B cell (primary cell): ENCODE measurements around the gene GALNT18. TPM values are rescaled to one million over a fixed set of nuclear protein-coding genes. Genes with fewer than 3 reads are reported as not detected.

ENCODE experiments used
- ATAC-seq: fragments of 200-7000 bp; cut with Tn5 transposase; one replicate; pipeline ENCODE4 v1.10.0; 2021; ENCODE audit warnings: low read depth, mild to moderate bottlenecking, moderate number of reproducible peaks, moderate library complexity
- CTCF ChIA-PET: fragments of 350-600 bp; sonication (Branson Sonifier 250); formaldehyde crosslinking; loops from one replicate; lab custom pipeline; 2021; ENCODE audit warnings: antibody characterized with exemption, inconsistent platforms; lab: Charles Lee
- POLR2A ChIA-PET: fragments of 350-600 bp; sonication (Branson Sonifier 250); formaldehyde crosslinking; loops from one replicate; lab custom pipeline; 2021; ENCODE audit warnings: antibody characterized with exemption; lab: Charles Lee
- DNase-seq: peaks from one replicate; pipeline ENCODE4 v3.0.0; 2013
- H2AFZ ChIP-seq: 2 replicates; pipeline ENCODE4 v1.6.1; 2012; ENCODE audit warnings: mild to moderate bottlenecking, low read depth, low read length; ENCODE audit not compliant: insufficient read depth, poor library complexity, severe bottlenecking
- H3K27ac ChIP-seq, 2 donors: 1 replicate in 1 of 2; 2 replicates in 1 of 2; pipeline ENCODE4 v1.5.1; 2012 to 2013; ENCODE audit warnings: low read length in 2 of 2, mild to moderate bottlenecking in 2 of 2, moderate library complexity in 1 of 2
- H3K27me3 ChIP-seq, 4 experiments: fragments of 200-600 bp in 1 of 4; sonication (generic) in 1 of 4; replicated peaks in 1 of 4; 1 replicate in 2 of 4; 2 replicates in 2 of 4; pipeline versions ENCODE4 v1.6.1 to v1.7.0; 2013 to 2016; ENCODE audit warnings: low read length in 3 of 4, mild to moderate bottlenecking in 2 of 4, mixed read lengths in 1 of 4, moderate library complexity in 1 of 4; ENCODE audit not compliant: insufficient read depth in 4 of 4, control insufficient read depth in 3 of 4; ENCODE audit errors: control extremely low read depth in 1 of 4
- H3K36me3 ChIP-seq, 2 experiments: replicated peaks in 1 of 2; 1 replicate in 1 of 2; 2 replicates in 1 of 2; pipeline versions ENCODE4 v1.6.1 to v1.7.1; 2013; ENCODE audit warnings: low read length in 1 of 2; ENCODE audit not compliant: insufficient read depth in 2 of 2, control insufficient read depth in 1 of 2; ENCODE audit errors: control extremely low read depth in 1 of 2, extremely low read depth in 1 of 2
- H3K4me1 ChIP-seq, 2 donors: fragments of 200-600 bp in 1 of 2; sonication (generic) in 1 of 2; 1 replicate in 1 of 2; 2 replicates in 1 of 2; pipeline versions ENCODE4 v1.5.1 to v1.6.1; 2013 to 2017; ENCODE audit warnings: low read length in 2 of 2; ENCODE audit not compliant: control insufficient read depth in 2 of 2, insufficient read depth in 2 of 2
- H3K4me2 ChIP-seq: replicated peaks from 2 replicates; pipeline ENCODE3; 2012; ENCODE audit warnings: mild to moderate bottlenecking, low read depth, low read length; ENCODE audit not compliant: poor library complexity, severe bottlenecking
- H3K4me3 ChIP-seq, 5 experiments: fragments of 200-600 bp in 1 of 5; sonication (generic) in 1 of 5; 1 replicate in 3 of 5; 2 replicates in 2 of 5; pipeline versions ENCODE4 v1.5.1 to v1.7.0; 2011 to 2016; ENCODE audit warnings: low read length in 4 of 5, mild to moderate bottlenecking in 4 of 5, low read depth in 2 of 5, control low read depth in 1 of 5, moderate library complexity in 1 of 5; ENCODE audit not compliant: insufficient read depth in 1 of 5; ENCODE audit errors: control extremely low read depth in 1 of 5, extremely low read depth in 1 of 5
- H3K79me2 ChIP-seq: fragments of 200-600 bp; sonication (generic); one replicate; pipeline ENCODE4 v1.6.0; 2016; ENCODE audit warnings: low read length; ENCODE audit not compliant: control insufficient read depth, insufficient read depth
- H3K9ac ChIP-seq: fragments of 200-600 bp; sonication (generic); 2 replicates; pipeline ENCODE4 v1.6.1; 2017; ENCODE audit warnings: mild to moderate bottlenecking, low read length, moderate library complexity
- H3K9me3 ChIP-seq, 3 donors: one replicate each; pipeline versions ENCODE4 v1.6.1 to v1.7.1; 2013; ENCODE audit warnings: low read length in 2 of 3; ENCODE audit not compliant: control insufficient read depth in 2 of 3, insufficient read depth in 1 of 3; ENCODE audit errors: control extremely low read depth in 1 of 3
- H4K20me1 ChIP-seq: 2 replicates; pipeline ENCODE4 v1.6.0; 2012; ENCODE audit warnings: mild to moderate bottlenecking, low read length; ENCODE audit not compliant: insufficient read depth, control insufficient read depth, poor library complexity, severe bottlenecking
- H3K27ac Mint-ChIP-seq: one replicate; pipeline ENCODE4 v1.8.0; 2021; ENCODE audit warnings: mixed read lengths
- H3K27me3 Mint-ChIP-seq: one replicate; pipeline ENCODE4 v1.8.0; 2021; ENCODE audit warnings: mixed read lengths
- H3K4me1 Mint-ChIP-seq: one replicate; pipeline ENCODE4 v1.8.0; 2021; ENCODE audit warnings: mixed read lengths
- H3K4me3 Mint-ChIP-seq: one replicate; pipeline ENCODE4 v1.8.0; 2021; ENCODE audit warnings: mixed read lengths
- H3K9me3 Mint-ChIP-seq: one replicate; pipeline ENCODE4 v1.8.0; 2022; ENCODE audit warnings: mixed read lengths; ENCODE audit not compliant: insufficient read depth
- EZH2 ChIP-seq: IDR thresholded peaks from 2 replicates; pipeline ENCODE4 v1.6.1; 2012; ENCODE audit warnings: borderline replicate concordance, low read depth, mild to moderate bottlenecking, moderate library complexity, low read length; ENCODE audit not compliant: insufficient read depth, poor library complexity, severe bottlenecking
- WGBS: methylation state at CpG from one replicate; pipeline ENCODE4 v1.1.5; 2013; ENCODE audit warnings: missing lambda C conversion rate; ENCODE audit not compliant: insufficient coverage; 5-methylcytosine and 5-hydroxymethylcytosine counted together
- intact Hi-C: fragments of 100-400 bp; cut with micrococcal nuclease; formaldehyde crosslinking; loops from one replicate; pipeline ENCODE4 v1.10.0; 2022
- polyA plus RNA-seq: library from polyadenylated mRNA; depleted of rRNA; stranded (reverse); fragments of >200 nt; gene quantifications from 2 replicates; pipeline ENCODE4 v1.2.3, GENCODE V29; 2012
- total RNA-seq, 2 donors: library from RNA; stranded (reverse); fragments of 120-200 nt in 1 of 2; gene quantifications; 1 replicate in 1 of 2; 2 replicates in 1 of 2; pipeline versions ENCODE4 v1.2.3 to v1.2.4, GENCODE V29; 2013 to 2022
- TF ChIP-seq, protein P1 (sequence below): fragments of 200-600 bp; IDR thresholded peaks from one replicate; pipeline ENCODE4 v1.8.0; 2022; ENCODE audit warnings: antibody characterized with exemption, mild to moderate bottlenecking

GALNT18 gene
- total and polyA plus RNA-seq, 2 donors (not counting 1 experiment from before 2014, with no cell fraction given), result not detected

- Histone ChIP-seq H4K20me1 (no peaks in the 10 kb centered on the region), H3K27ac (no peak overlapping the region), H2AFZ (no peak overlapping the region), H3K4me3 (no peak overlapping the region), H3K9ac (no peak overlapping the region), H3K4me2 (no peak overlapping the region), H3K27me3 (peaks cover 0 to 3% (median 0%) of the 10 kb centered on the region in 4 experiments), H3K4me1 (no peaks in the 10 kb centered on the region), H3K79me2 (no peaks in the 10 kb centered on the region), H3K36me3 (no peaks in the 10 kb centered on the region), H3K9me3 (peaks cover 0 to 8% (median 0%) of the 10 kb centered on the region in 3 donors)
- no peaks in the 10 kb centered on the region for H3K9me3 Mint-ChIP-seq
- H3K27ac Mint-ChIP-seq, result no peak overlapping the region
- H3K4me1 Mint-ChIP-seq, result no peaks in the 10 kb centered on the region
- TF ChIP-seq EZH2, result no peak
- TF ChIP-seq, protein P1, sequence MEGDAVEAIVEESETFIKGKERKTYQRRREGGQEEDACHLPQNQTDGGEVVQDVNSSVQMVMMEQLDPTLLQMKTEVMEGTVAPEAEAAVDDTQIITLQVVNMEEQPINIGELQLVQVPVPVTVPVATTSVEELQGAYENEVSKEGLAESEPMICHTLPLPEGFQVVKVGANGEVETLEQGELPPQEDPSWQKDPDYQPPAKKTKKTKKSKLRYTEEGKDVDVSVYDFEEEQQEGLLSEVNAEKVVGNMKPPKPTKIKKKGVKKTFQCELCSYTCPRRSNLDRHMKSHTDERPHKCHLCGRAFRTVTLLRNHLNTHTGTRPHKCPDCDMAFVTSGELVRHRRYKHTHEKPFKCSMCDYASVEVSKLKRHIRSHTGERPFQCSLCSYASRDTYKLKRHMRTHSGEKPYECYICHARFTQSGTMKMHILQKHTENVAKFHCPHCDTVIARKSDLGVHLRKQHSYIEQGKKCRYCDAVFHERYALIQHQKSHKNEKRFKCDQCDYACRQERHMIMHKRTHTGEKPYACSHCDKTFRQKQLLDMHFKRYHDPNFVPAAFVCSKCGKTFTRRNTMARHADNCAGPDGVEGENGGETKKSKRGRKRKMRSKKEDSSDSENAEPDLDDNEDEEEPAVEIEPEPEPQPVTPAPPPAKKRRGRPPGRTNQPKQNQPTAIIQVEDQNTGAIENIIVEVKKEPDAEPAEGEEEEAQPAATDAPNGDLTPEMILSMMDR, result no peak
- ATAC-seq (no peak), DNase-seq (no peak)
- 100% methylated on average over 2 of the region's 3 CpGs for WGBS
- intact Hi-C loops, result no loop called here
- ChIA-PET POLR2A (no interaction called here), CTCF (no interaction called here)
- H3K27me3 Mint-ChIP-seq, result peaks cover 3% of the 10 kb centered on the region
- no peak overlapping the region for H3K4me3 Mint-ChIP-seq
Measured at GRCh38 chr11:11316651-11317230, 305.1 kb downstream of the GALNT18 start.

- Mint-ChIP-seq H3K4me3 (no peak overlapping the region), H3K9me3 (no peaks in the 10 kb centered on the region), H3K27ac (no peak overlapping the region), H3K4me1 (peaks cover 4% of the 10 kb centered on the region), H3K27me3 (peaks cover 3% of the 10 kb centered on the region)
- H3K36me3 ChIP-seq, result no peaks in the 10 kb centered on the region
- no peak overlapping the region for H3K27ac ChIP-seq
- H4K20me1 ChIP-seq, result no peaks in the 10 kb centered on the region
- H3K9me3 ChIP-seq, result peaks cover 0 to 7% (median 6%) of the 10 kb centered on the region in 3 donors
- ChIA-PET POLR2A (no interaction called here), CTCF (no interaction called here)
- ATAC-seq (no peak), DNase-seq (no peak)
- no peak overlapping the region for H3K9ac ChIP-seq
- H3K4me3 ChIP-seq, result no peak overlapping the region
- no peak overlapping the region for H2AFZ ChIP-seq
- no peaks in the 10 kb centered on the region for H3K79me2 ChIP-seq
- no peak overlapping the region for H3K4me2 ChIP-seq
- WGBS, result 87% methylated on average over 5 of the region's 6 CpGs
- H3K27me3 ChIP-seq, result no peaks in the 10 kb centered on the region
- TF ChIP-seq, protein P1, result no peak
- no peak for TF ChIP-seq EZH2
- no peaks in the 10 kb centered on the region for H3K4me1 ChIP-seq
- intact Hi-C loops, result no loop called here
Measured at GRCh38 chr11:11313902-11314692, 307.7 kb downstream of the GALNT18 start.
